GM12892 (cell line): Measurements from ENCODE around the gene CAPN5.

Experiments used
- POLR2A ChIP-seq: IDR thresholded peaks from 2 replicates; pipeline ENCODE4 v1.6.1; 2011; ENCODE audit warnings: low read depth, low read length, control low read depth
- POLR2AphosphoS5 ChIP-seq: IDR thresholded peaks from 2 replicates; pipeline ENCODE4 v1.6.1; 2011; ENCODE audit warnings: low read depth, low read length, control low read depth
- TAF1 ChIP-seq: IDR thresholded peaks from 2 replicates; pipeline ENCODE4 v1.6.1; 2011; ENCODE audit warnings: low read depth, mild to moderate bottlenecking, control low read depth, low read length, borderline replicate concordance

- TF ChIP-seq POLR2AphosphoS5 (no peak), TAF1 (no peak), POLR2A (no peak)
Measured at GRCh38 chr11:77081976-77082836, 15.4 kb downstream of the CAPN5 start.
